GM21423 (cell line): ENCODE measurements around the gene ATP5PD.
"Not testable (repeated sequence)": the region's sequence is repeated elsewhere in the genome, so short reads cannot be mapped to it uniquely, and the experiment has no call there.

Source experiments
- ATAC-seq: cut with Tn5 transposase; IDR thresholded peaks from one replicate; pipeline ENCODE4 v1.9.1; 2021; ENCODE audit warnings: mild to moderate bottlenecking, moderate library complexity; ENCODE audit not compliant: unreplicated experiment

Gene ATP5PD

DNA sequence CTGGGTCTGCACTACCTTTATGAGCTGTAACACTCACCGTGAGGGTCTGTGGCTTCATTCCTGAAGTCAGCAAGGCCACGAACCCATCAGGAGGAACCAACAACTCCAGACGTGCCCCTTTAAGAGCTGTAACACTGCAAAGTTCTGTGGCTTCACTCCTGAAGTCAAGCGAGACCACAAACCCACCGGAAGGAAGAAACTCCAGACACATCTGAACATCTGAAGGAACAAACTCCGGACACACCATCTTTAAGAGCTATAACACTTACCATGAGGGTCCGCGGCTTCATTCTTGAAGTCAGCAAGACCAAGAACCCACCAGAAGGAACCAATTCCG is 21.4 kb downstream of the ATP5PD start:
- ATAC-seq: not testable (repeated sequence)

DNA sequence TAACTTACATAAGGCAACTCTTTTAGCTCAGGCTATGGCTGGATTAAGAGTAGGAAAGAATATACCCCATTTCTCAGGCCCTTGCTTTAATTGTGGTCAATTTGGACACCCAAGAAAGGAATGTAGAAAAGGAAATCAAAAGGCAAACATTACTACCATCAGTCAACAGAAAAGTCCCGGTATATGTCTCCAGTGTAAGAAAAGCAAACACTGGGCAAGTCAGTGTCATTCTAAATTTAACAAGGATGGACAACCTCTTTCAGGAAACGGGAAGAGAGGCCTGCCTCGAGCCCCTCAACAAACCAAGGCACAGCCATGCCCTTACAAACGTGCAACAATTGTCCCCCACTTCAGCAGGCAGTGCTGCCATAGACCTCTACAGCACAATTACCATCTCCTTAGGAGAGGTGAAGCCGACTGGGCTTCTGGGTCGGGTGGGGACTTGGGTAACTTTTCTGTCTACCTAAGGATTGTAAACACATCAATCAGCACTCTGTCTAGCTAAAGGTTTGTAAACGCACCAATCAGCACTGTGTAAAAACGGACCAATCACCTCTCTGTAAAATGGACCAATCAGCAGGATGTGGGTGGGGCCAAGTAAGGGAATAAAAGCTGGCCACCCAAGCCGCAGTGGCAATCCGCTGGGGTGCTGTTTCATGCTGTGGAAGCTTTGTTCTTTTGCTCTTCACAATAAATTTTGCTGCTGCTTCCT is 21.9 kb downstream of the ATP5PD start:
- no peak for ATAC-seq

DNA sequence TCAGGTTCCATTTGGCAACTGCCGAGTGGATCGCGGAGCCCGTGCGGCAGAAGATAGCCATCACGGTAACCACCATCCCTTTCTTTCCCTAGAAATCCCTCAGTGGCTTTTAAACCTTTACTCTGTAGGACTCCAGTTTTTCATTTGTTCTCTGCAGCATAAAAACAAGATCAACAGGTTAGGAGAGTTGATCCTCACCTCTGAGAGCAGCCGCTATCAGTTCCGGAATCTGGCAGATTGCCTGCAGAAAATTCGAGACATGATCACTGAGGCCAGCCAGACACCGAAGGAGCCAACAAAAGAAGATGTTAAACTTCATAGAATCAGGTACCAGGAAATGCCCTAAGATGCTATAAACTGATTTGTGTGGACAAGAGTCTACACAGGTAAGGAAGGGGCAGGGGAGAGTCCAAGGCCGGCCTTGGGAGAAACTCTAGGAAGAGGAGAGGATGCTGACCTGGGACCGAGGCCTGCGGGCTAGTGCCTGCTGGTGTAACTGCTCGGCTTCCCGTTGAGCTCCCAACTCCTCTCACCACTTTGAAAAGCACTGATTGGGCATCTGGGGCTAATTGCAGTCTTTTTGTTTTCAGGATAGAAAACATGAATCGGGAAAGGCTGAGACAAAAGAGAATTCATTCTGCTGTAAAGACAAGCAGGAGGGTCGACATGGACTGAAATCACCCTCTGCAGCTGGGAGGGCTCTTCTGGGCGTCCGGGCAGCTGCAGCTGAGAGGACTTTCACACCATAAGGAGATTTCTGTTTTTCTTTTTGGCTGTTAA is 26.2 kb downstream of the ATP5PD start:
- no peak for ATAC-seq

DNA sequence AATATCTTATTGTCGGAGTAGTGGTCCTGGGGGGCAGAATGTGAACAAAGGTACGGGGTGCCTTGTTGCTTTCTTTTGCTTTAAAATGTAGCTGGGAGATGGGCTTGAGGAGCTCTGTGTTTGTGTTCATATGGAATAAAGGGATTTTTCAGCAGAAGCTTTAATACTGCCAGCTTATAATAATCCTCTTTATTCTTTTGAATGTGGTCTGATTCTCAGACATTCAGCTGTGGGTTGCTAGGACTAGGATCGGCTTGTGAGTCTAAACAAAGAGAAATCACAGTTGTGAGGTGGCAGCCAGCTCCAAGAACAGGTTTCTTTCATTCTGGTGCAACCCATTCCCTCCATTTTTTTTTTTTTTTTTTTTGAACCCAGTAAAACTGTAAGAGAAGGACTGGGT is 27.1 kb downstream of the ATP5PD start:
- no peak for ATAC-seq

DNA sequence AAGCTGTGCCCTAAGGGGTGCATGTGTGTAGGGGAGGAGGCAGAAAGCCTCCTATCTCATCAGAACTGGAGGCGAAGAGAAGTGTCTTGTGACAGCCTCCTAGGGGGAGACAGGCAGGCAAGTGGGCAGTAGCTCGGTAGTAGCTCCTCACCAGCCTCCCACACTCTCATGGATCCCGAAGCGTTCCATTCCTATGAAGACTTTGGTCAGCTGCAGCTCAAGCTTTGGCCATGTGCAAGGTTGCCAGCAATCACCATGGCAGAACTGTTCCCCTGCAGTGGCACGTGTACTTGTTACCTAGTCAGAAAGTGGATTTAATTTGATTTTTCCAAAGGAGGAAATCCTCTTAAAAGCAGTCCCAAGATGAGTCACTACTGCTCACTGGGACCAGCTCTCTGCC is 27.6 kb downstream of the ATP5PD start:
- ATAC-seq: no peak

DNA sequence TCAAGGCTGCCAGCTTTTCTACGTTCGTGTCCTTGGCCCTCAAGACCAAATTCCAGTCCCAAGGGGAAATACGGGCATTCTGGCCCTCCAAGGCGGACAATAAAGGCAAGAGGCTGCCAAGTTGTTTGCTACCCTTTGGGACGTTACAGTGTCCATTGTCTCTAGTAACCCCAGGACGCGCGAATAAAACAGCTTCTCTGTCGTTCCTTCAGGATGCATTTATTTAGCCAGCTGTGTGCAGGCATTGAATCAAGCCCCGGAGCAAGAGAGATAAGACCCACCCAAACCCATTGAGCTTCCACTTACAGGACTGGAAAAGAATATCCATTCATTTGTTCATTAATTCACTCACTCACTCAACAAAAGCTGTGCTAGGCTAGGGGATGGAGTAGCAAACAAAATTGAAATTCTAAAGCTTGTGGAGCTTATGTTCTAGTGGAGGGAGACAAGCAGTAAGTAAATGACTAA is 33.6 kb downstream of the ATP5PD start:
- no peak for ATAC-seq

DNA sequence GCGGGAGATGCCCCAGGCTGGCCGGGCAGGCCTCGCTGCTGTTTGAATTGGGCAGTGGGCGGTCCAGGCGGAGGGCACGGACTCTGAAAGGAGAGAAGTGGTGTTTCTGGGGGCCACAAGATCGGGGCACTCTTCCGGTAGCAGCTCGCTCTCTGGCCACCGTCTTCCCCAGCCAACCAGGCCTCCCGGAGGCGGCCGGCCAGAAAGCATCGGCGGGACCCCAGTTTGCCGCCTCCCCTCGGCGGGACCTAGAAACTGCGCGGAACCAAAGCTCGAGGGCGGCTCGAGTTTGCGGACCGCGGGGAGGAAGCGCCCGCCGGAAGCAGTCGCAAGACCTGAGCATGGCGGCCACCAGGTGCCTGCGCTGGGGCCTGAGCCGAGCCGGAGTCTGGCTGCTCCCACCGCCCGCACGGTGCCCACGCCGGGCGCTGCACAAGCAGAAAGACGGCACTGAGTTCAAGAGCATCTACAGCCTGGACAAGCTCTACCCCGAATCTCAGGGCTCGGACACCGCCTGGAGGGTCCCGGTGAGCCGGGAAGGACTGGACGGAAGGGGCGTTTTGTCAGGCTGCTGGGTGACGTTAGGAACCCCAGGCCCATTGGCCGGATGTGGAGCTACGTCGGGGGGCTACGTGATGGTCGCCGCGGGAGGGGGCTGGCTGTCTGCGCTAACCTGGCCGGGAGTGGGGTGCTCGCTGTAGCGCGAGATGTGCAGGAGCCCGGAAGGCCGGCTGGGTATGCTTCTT is 34.2 kb downstream of the ATP5PD start, which contains the start of gene MRPL58:
Gene MRPL58 (plus strand): TSS at position 325 of the 746 bp plus-strand sequence. CDS start 17 bp downstream, at position 342.
- peak; percentile 86 for ATAC-seq

DNA sequence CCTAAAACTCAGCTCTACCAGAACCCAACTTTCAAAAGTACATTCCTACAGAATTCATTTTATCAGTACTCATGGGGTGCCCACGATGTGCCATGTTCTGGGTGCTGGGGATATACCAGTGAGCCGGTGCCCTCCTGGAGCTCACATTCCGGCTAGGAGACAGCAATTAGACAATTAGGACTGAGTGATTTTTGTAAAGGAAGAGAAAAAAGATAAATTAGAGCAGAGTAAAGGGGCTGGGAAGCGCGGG is 34.7 kb downstream of the ATP5PD start:
- ATAC-seq: no peak

DNA sequence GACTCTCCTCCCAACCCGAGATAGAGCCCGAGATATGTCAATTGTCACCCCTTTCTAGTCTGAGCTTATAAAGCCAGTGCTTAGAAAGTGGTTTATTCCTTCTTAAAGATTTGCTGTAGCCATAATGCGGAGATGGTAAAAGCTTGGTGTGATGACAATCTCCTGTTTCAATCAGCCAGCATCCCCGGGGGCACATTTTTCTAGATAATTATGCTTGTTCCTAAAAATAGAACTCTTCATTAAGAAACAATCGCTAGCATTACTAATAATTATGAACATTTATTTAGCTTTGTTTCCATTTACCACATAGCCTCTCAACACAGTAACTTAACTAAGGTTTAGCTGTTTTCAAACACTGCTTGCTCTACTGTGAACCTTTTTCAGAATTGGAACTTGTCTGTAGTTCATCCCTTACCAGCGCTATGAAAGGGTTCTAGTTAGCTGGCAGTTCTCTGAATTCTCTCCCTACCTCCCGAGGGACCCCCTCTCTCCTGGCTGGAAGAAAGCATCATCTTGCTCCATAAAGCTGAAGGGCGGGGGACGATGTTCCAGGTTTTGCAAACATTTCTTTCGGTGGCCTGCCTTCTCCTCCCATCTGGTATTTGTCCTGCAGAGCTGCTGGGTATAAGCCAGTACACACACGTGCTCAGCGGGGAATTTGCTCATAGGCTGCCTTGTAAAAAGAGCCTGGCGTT is 35.2 kb downstream of the ATP5PD start:
- no peak for ATAC-seq

DNA sequence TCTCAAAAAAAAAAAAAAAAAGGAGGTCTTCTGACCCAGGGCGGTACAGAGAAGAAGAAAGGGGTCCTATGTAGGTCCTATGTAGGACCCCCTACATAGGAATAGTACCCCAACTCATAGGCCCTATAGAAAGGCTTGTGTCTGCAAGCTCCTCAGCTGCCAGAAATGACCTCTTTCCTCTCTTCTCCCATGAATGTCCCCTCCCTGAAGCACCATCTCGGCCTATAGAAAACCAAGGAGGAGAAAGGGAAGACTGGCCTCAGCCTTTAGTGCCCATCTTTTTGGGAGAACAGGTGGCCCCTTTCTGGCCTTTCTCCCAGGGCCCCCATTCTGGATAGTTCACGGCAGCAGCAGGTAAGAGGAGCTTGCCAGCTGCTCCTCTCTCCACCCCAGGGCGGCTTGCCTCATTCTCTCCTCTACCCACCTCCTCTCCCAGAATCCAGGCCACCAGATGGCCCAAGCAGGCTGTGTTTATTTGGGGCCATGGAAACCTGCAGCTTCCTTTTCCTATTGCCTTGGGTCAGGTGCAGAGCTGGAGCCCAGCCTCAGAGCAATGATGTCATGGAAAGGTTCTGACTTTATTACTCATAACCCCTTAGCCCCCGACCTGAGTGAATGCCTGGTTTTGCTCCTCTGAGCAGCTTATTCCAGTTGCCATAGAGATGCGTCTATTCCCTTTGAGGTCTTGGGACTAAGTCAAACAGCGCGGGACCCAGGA is 35.9 kb downstream of the ATP5PD start:
- no peak for ATAC-seq

DNA sequence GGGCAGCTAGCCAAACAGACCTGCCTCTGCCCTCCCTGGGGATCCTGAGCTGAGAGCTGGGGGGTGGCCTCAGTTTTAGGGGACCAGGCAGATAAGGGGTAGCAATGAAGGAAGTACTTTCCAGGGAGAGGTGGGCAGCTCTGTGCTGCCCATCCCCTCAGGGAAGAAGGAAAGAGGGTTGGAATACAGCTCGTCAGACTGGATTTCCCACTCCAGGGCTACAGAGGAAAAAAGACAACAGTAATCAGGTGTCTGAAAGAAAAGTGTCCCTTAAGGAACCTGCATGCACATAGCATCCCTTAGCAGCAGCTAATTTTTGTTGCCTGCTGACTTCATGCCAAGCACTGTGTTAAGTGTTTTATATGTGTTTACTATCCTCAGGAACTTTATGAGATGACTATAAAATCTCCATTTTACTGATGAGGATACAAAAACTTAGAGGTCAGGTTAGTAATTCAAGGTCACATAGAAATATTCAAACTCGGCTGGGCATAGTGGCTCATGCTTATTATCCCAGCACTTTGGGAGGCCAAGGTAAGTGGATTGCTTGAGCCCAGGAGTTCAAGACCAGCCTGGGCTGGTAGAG is 37.5 kb downstream of the ATP5PD start:
- no peak for ATAC-seq

DNA sequence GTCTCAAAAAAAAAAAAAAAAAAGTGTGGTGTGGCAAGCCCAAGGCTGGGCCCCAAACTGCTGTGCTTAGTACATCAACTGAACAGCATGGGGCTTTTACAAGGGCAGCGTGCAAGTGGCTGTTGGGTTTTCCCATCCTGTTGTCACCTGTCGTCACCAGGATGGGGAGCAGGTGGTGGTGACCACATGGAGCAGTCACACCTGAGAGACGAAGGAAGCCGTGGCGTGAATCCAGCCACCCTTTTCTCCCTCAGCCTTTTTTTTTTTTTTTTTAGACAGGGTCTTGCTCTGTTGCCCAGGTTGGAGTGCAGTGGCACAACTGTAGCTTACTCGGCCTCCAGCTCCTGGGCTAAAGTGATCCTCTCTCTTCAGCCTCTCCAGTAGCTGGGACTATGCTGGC is 38.4 kb downstream of the ATP5PD start:
- ATAC-seq: no peak

DNA sequence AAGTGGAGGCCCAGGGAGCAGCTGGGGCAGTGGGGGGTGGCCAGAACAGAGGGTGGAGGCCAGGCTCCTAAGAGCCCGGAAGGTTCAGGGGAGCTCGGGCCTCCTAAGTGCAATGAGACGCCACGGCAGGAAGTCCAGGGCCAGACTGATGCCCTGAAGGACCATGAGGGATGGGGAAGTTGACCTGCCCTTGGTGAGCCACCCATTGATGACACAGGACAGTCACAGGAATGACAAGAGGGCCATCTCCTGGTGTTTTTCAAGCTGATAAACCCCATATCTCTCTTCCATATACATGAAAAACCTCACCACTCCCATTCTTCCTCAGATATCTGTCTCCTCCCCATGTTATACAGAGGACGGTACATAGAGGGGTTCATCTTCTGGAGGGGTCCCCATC is 40.1 kb downstream of the ATP5PD start:
- ATAC-seq: no peak

DNA sequence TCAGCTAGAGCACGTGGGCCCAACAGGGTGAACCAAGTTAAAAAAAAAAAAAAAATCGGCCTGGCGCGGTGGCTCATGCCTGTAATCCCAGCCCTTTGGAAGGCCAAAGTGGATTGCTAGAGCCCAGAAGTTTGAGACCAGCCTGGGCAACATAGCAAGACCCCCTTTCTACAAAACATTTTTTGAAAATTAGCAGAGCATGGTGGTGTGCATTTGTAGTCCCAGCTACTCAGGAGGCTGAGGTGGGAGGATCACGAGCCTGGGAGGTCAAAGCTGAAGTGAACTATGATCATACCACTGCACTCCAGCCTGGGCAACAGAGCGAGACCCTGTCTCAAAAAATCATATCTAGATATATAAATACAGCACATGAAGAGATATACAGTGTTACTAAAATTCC is 40.7 kb downstream of the ATP5PD start:
- not testable (repeated sequence) for ATAC-seq

DNA sequence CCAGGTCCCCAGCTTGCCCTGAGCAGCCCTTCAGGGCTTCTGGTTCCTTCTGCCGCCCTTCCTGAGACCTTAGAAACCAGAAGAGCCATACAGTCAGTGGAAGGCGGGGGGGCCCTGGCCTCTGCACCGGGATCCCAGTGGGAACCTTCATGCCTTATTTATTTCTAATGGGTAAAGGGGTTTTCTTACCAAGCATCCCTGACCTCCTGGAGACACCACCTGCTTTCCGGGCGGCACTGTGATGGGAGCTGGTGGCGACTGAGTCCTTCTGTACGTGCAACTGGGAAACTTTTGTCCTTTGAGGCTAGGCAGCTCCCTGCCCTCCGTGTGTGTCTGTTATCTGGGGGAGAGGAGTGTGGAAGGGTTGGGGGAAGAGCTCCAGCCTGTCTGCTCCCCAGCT is 41.5 kb downstream of the ATP5PD start:
- no peak for ATAC-seq

DNA sequence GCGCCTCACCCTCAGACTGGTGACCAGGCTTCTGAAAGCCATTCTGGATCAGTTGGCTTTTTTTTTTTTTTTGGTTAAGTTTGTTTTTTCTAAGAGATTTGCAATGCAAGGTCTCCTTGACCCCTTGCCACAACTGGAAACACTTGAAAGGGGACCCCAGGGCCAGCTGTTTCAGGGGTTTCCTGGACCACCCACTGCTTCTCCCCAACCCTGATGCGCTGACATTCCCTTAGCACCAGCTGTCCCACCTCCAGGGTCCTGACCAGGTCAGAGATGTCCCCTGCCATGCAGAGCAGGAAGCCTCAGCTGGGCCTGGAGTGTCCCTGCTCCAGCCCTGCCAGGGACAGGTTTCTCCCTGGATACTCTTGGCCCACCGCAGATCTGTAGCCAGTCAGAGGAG is 42.4 kb downstream of the ATP5PD start:
- no peak for ATAC-seq

DNA sequence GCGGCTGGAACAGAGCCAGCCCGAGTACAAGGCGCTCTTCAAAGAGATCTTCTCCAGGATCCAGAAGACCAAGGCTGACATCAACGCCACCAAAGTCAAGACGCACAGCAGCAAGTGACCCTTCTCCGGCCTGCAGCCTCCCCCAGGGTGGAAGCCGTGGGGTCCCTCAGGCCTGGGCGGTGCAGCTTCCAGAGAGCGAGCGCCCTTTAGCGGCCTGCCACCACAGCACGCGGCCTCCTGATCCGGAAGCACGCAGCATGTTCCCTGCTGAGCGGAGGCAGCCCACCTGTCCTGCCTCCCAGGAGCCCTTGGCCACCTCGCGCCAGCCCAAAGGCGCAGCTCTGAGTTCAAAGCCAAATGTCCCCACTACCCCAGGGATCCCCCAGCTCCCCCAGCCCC is 42.8 kb downstream of the ATP5PD start:
- ATAC-seq: no peak

DNA sequence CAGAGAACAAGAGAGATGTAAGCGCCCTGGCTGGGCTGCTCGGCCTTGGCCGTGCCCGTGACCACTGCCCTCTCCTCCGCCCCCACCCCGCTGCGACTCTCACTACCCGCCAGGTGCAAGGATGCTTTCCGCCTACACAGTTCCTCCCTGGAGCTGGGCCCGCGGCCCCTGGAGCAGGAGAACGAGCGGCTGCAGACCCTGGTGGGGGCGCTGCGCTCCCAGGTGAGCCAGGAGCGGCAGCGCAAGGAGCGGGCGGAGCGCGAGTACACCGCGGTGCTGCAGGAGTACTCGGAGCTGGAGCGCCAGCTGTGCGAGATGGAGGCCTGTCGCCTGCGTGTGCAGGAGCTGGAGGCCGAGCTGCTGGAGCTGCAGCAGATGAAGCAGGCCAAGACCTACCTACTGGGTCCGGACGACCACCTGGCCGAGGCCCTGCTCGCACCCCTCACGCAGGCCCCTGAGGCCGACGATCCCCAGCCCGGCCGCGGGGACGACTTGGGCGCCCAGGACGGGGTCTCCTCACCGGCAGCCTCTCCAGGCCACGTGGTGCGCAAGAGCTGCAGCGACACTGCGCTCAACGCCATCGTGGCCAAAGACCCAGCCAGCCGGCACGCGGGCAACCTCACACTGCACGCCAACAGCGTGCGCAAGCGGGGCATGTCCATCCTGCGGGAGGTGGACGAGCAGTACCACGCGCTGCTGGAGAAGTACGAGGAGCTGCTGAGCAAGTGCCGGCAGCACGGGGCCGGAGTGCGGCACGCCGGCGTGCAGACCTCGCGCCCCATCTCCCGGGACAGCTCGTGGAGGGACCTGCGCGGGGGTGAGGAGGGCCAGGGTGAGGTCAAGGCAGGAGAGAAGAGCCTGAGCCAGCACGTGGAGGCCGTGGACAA is 43.5 kb downstream of the ATP5PD start:
- ATAC-seq: no peak
